NOMO-1 (cell line): ENCODE measurements around the gene ADTRP.

Experiments
- DNase-seq, 2 experiments: peaks; one replicate each; lab custom pipeline; 2025; ENCODE audit not compliant: unreplicated experiment in 2 of 2; lab: John Stamatoyannopoulos, UW

ADTRP gene

DNA sequence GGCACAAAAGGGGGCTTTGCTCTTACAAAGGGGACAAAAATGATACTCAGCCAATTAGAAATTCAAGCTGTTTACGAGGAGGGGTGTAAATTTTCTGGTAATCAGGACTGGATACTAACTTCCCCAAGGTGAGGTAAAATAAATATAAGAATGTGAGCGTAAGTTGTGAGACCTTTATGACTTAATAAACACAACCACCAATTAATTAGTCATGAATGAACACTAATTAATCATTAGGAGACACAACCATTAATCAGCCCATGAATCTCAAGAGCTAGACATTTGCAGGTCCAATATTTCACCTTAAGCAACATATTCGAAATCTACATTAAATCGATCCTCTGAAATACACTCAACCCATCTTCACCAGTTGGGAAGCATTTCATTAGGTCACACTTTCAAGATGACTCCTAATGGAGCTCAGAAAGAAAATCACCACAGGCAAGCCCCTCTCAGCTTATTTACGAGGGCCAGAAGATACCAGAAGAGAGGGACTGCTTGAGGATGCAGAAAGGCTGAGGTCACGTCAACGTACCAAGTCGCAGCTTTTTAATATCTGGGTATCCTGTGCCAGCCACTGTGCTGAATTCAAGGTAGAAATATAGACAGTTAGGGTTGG is 2.7 kb downstream of the ADTRP start:
- DNase-seq: no peak

DNA sequence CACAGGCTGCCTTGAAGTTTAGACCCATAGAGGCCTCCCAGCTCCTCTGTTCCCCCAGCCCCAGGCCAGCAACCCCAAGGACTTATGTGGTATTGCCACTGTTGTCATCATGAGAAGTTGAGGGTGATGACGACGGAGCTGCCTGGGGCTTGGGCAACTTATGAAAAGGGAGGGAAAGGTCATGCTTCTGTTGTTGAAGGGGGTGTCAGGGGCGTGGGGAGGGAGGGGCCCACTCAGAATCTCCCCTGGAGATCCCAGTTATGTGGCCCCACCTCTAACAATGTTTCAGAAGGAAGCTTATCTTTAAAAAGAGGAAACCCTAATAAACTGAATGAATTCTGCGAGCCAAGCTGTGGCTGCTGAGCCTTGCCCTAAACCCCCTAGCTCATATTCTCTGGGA is 4.2 kb downstream of the ADTRP start:
- no peak for DNase-seq

DNA sequence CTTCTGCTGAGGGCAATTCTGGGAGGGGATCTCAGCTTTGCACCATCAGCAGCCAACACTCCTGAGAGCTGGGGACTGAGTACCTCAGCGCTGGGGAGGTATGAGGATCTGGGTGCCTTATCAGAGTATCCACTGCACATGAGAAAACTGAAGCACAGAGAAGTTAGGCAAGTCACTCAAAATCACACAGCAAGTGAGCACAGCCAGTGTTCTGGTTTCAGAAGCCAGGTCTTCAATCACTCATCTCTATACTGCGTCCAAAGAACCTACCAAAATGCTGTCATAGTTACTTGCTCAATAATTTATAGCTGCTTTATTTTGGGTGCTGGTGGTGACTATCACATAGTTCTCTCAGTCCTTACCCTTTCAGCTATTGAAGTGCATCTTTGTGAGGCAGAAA is 5.0 kb downstream of the ADTRP start:
- no peak for DNase-seq

DNA sequence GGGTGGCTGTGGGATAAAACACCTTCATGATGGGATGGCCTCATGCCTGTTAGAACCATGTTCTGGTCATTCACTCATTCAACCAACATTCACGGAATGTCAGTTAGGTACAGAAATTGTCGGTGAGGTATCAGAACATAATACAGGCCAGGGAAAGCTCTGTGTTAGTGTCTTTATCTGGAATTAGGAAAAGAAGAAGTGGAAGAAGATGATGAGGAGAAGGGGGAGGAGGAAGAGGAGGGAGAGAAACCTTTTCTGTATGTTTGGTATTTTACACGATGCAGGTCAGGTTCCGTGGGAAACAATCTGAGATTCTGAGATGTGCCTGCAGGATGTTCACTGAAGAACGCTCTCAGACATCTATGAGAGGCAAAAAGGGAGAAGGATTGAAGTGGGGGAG is 5.6 kb downstream of the ADTRP start:
- DNase-seq: no peak

DNA sequence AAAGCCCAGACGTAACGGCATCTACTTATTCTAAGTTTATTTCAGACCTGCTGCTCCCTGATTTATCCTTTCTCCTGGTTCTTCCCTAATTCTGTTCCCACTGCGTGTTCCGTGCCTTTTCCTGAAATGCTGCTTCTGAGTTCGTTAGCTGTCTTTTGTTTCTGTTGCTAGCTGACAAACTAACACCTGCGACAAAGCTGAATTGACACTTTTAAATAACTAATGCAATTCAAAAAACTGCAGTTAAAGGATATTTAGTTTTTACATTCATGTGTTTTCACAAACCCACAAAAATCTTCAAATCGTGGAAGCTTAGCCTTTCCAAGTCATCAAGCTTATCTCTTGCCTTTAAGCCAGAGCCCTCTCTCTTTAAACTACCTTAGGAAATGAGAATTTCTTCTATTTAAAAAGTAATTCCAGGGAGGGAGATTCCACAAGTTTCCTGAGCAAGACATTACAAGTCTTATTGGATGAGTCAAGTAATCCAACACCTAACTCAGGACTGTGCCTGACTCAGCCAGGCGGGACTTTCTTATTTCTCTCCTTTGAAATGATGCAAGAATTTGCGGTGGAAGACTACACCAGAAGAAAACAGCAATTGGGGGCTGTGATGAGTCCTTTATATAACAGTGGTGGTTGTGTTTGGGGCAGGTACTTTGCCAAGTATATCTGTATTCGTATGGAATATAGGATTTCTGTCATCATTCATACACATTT is 6.3 kb downstream of the ADTRP start:
- peak; percentile 24 to 73 for DNase-seq

DNA sequence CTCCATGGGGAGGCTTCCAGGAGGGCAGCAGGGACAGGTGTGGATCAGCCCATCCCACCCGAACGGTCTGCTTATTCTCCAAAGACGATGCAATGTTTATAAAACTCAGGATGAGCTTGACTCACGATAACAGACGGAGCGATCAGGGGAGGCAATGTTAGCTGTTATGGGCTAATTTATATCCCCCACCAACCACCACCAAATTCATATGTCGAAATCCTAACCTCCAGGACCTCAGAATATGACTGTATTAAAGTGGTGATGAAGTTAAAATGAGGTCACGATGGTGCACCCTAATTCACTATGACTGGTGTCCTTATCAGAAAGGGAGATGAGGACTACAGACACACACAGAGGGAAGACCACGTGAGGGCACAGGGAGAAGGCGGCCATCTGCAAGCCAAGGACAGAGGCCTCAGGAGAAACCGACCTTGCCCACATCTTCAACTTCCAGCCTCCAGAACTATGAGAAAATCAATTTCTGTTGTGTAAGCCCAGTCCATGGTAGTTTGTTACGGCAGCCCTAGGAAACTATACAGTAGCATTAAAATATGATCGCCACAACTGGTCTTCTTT is 7.0 kb downstream of the ADTRP start:
- peak; percentile 25 to 48 for DNase-seq

DNA sequence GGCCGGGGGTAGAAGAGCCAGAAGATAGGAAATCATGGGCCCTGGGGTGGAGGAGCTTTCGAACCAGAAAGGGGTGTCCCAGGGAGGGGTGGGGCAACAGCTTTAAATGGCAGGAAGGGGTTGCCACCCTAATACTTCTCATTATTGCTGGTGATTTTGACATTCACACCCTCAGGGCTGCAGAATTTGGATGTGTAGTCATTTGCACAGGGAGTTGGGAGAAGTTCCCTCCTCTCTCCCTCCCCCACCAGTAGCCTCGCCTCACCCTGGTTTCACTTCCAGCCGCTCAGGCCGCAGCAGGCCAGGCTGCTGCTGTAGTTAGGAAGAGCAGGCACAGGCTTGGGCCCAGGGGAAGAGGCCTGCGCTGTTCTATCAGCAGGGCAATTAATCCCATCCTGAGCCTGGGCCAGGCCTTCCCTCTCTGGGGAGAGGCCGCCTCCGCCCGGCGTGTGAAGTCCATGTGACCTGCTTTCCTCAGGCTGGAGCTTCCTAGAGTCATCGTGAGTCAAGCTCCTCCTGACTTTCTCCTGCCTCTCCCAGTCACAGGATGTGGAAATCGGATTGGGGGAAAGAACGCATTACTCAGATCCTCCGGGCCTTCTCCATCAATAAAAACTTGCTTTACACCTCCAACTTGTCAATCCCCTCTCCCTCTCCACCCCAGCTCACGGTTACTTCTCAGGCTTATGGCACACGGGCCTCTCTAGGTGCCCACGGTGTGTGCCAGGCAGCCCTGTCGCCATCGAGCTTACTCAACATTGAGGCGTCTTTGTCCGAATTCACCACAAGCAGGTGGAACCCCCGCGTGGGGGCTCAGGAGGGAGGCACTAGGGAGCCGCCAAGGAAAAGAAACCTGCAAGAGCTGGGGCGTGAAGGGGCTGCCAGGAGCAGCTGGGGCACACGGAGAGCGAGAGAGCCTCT is 7.8 kb downstream of the ADTRP start:
- peak; percentile 76 to 88 for DNase-seq

DNA sequence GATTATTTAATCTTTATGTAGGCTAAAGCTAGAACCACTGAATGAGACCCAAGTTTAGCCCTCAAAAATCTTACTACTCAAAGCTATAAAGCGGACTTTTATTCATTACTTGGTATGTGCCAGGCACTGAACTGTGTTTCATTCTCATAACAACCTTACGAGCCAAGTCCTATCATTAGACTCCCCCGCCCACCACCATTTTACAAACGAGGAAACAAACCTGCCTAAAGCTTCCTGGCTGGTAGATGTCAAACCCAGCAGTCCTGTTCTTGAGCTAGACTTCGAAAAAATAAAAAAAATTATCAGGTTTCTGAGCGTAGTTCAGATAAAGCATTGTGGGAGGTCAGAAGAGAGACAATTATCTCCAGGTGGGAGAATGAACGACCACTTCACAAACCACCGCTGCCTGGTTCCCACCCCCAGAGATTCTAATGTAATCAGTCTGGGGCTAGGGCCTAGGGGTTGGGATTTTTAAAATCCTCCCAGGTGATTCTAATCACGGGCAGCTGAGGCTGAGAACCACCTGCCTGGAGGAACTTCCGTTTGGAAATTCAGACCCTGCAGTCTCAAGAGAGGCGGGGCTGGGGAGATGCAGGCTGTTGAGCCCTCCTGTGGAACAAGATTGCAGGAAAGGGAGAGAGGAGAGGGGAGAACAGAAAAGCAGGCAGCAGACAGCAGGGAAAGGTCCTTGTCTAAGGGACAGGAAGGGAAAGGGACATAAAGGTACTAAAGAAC is 8.6 kb downstream of the ADTRP start:
- DNase-seq: no peak

DNA sequence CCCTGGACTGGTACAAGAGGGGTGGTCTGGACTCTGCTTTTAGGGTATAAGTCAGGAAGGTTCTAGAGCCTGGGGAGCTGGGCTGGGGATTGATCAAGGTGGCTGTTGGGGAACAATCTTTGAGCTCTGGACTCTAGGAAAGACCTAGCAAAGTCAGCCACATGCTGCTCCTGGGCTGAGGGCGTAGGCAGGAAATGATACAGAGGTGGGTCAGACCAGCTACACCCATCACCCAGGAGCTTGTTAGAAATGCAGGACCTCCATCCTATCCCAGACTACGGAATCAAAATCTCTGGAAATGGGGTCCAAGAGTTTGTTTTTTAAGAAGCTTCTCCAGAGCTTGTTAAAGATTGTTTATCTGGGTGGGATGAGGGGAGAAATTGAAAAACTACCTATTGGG is 9.4 kb downstream of the ADTRP start:
- no peak for DNase-seq

DNA sequence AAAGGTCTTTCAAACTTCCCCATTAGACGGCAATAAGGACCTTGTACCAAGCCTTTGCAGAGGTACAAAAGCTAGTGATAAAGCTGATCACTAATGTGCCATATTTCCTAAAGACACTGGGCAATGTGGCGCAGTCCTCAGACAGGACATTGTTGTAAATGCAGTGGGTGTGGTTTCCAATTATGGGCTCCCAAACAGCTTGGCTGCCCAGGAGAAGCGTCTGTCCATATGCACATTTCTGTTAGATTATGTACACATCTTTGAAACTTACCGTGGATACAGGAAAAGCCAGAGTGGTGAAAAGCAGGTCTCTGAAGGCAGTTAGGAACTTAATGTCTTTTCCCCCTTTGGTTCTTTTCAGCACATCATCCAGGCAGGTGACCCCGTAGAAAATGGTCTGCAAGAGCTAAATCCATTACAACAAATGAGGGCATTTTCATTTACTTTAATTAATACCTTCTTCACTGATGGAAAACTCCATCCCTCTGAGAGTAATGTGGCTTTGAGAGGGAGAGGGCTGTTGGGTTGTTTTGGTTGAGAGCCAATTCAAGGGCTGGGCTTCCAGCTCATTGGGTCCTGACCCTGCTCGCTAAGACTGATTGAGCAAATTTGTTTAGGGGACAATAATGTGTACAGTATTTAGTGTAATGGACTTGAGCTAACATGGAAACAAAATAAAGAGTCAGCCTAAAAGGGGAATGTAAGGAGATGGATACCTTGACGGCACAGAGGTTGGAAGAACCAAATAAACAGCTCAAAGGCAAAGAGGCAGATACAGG is 10.4 kb downstream of the ADTRP start:
- DNase-seq: no peak

DNA sequence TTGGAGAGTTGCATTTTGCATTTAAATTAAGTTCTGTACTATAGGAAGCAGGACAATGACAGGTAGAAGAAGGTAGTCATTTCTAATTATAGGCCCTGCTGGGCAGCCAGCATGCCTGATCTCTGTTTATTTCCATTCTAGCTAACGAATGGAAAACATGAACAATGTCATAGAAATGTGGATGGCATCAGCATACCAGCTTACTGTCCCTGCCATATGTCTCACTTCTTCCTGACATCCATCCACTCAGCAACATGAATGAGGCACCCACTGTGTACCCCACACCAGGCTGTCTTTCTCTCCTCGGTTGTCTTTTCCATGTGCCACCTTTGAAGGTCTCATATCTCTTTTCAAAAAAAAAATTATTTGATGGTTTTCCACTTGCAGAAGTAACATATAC is 11.1 kb downstream of the ADTRP start:
- DNase-seq: no peak

DNA sequence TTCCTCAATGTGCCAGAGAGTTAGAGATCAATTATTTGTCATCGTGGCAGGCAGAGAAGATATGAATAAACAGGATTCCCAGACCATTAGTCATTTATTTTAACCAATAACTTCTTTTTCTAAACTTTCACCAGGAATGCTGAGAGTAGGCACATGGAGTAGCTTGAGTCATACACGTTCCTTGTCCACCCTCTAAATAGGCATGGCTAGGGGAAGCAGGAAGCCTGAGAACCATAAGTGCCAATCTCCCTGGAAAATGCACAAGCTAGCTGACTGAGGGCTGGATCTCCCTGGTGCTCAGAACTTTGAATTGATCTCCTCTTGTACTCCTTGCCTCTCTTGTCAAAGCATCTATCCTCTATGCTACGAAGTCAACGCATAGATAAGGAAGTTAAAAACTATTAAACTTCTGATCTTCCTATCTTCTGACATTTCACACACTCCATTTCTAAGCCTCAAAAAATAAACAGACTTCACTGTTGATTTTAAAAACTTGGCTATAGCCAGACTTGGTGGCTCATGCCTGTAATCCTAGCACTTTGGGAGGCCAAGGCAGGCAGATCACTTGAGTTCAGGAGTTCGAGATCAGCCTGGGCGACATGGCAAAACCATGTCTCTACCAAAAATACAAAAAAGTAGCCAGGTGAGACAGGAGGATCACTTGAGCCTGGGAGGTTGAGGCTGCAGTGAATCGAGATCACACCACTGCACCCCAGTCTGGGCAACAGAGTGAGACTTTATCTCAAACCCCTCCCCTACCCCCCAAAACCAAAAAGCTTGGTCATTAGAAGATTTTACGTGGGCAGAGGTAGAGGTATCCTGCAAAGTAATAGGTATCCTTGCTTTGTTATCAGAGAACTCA is 11.8 kb downstream of the ADTRP start:
- no peak for DNase-seq

DNA sequence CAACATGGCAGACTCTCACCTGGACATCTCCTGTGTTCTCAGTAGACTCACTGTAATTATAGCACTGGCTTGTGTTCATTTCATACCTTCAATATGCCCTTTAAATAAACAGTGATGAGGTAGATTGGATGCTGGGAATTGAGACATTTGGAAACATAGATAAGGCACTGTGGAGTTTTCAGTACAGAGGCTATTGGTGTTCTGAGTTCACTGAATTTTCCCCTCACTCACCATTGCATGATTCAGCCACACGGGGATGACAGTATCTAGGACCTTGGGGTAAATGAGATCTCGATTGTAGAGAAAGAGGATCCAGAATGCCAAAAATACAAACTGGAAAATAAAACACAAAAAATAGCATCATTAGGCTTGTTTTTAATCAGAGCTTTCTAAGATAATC is 12.6 kb downstream of the ADTRP start:
- DNase-seq: no peak

DNA sequence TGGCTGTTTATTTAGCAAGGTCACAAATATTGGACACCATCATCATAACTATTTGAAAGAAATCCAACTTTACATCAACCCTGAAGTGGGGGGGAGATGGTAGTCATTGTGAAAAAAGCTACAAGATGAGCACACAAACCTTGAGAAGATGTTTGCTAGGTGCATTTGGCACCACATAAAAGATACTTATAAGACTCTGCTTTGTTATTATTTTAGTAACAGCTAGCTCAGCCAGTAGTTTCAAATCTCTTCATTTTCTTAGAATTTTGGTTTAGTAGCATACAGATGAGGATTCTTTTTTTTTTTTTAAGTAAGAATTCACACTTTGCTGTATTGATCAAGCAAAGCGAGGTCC is 14.4 kb downstream of the ADTRP start:
- DNase-seq: no peak

DNA sequence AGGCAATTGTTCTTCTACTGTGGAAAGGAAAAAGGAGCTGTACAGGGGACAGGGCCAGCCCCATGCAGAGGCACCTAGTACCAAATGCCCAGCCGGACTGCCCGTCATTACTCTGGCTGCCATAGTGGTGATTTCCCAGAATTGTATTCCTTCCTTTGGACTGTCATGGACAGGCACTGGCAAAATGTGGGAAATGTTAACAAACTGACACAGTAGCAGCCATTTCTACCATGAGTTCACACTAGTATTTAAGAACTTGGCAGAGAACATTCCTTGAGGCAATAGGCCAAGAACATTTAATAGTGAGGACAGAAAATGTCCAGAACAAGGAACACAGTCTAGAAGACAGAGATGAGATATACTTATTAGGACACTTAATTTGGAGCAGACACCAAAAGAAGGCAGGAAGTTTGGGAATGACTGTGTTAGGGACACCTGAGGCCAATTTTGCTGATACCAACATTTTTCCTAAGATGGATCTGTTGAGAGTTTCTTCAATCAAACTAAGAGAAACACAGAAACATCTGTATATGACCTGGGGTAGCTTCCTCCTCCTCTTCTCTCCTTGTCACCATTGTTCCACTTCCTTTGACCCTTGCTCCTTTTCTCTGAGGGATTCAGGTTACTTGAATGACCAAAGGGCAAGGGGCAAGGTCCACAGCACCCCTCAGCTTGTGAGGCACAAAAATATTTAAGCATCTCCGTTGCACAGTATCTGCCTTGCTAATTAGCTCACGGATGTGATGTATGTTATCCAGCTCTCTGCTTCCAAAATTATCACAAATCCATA is 14.9 kb downstream of the ADTRP start:
- DNase-seq: no peak

DNA sequence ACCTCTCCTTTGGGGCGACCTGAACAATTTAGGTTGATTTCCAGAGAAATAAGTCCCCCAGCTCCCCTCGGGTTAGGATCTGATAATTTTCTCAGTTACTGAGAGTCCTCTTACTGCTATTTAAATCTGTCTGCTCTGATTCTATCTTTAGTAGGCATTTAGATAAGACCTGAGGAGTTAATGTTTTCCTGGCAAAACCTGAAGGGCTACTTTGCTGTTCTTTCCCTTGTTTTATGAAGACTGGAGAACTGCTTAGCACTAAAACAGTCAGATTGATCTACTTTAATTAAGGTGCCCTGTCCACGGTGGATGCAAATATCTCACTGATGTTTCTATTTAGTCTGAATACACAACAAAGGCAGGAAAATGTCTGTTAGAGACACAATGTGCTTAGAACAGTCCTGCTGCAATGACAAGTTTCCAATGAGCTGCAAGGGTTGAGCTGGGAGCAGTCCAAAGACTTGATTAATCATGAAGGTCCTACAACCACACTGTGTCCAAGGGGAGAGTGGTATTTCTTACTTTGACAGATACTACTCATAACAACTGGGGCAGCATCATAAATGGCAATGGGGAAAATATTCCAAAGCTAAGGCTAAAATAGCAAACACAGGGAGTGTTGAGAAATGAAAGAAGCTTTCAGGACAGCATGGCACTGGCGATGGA is 15.7 kb downstream of the ADTRP start:
- DNase-seq: no peak

DNA sequence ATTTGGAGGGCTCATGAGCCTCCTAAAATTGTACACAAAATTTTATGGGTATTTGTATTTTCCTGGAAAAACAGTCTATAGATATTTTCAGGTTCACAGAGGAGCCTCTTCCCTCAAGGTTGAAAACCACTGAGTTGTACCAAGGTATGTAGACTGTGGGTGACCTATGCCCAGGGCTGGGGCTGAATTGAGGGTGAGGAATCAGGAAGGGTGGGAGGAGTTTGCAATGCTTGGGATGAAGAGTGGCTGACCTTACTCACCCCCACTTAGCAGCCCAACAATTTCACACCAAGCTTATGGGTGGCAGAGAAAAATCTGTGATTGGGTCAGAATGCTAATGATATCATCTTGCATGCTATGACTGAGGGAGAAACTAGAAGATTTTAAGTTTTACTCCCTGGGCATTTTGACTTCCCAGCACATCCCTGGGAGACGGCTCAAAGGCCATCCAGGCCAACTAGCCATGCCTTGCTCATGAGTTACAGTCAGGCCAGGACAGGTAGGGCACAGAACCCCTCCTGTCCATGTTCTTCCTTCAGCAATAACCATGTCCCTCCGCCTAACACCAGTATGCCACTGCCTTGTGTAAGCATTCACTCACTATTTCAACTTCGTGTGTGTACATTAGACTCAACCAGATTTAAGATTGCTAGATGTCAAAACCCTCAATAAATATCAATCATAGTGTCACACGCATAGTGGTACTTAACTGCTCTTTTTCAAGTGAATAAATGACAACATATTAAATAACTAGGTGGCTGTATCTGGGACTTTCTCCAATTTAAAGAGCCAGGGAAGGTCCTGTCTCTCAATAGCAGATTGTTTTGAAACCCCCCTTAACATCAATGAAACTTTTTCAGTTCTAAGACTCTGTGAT is 16.6 kb downstream of the ADTRP start:
- no peak for DNase-seq
